ENCODE results near the gene CAD. TPM values are rescaled to one million over a fixed set of nuclear protein-coding genes. Genes with fewer than 3 reads are reported as not detected.

Gene CAD
- total and polyA plus RNA-seq, 9 of the 15 experiments (the other 6 are each of a cell fraction or from before 2014, with no cell fraction given): 7.5 to 126 (median 33.7) TPM

GRCh38 chr2:27271631-27272340 lies 54.6 kb downstream of the CAD start (continued):
- no peak for TF ChIP-seq HBP1 (CRISPR knock-in tag; IDR thresholded peaks at IDR 0.05)
- TF ChIP-seq MEF2D (tag; conservative IDR thresholded peaks at IDR 0.05; ENCODE audit: low read depth): peak; percentile 70; the same call in 1 of the 2 replicates
- no peak for TF ChIP-seq ILK (tag; IDR thresholded peaks at IDR 0.05; ENCODE audit: borderline replicate concordance, low read depth)
- no peak for TF ChIP-seq NELFE (IDR thresholded peaks at IDR 0.05; ENCODE audit: insufficient read depth, insufficient read length)
- no peak for TF ChIP-seq CBFB (CRISPR knock-in tag; IDR thresholded peaks at IDR 0.05)
- TF ChIP-seq GABPA (tag; conservative IDR thresholded peaks at IDR 0.05; ENCODE audit: low read depth): no peak
- no peak for TF ChIP-seq THRAP3 (IDR thresholded peaks at IDR 0.05; ENCODE audit: borderline replicate concordance)
- TF ChIP-seq ZNF140 (CRISPR knock-in tag; IDR thresholded peaks at IDR 0.05): no peak
- TF ChIP-seq ATF1 (CRISPR knock-in tag; IDR thresholded peaks at IDR 0.05): no peak
- TF ChIP-seq ATF1 (tag; IDR thresholded peaks at IDR 0.05): peak; percentile 28; the same call in 1 of the 2 replicates
- no peak for TF ChIP-seq ZBTB9 (CRISPR knock-in tag; IDR thresholded peaks at IDR 0.05)
- no peak for TF ChIP-seq HDAC6 (IDR thresholded peaks at IDR 0.05; ENCODE audit: low read depth, low read length)
- no peak for TF ChIP-seq TFAM (CRISPR knock-in tag; conservative IDR thresholded peaks at IDR 0.05)
- no peak for TF ChIP-seq POLR3G (IDR thresholded peaks at IDR 0.05; ENCODE audit: extremely low read depth, insufficient read length, insufficient replicate concordance)
- peak; percentile 31; the same call in 1 of the 2 replicates for TF ChIP-seq JUND (IDR thresholded peaks at IDR 0.05; ENCODE audit: borderline replicate concordance, low read depth, low read length)
- no peak; the same call in 2 of the 3 replicates for TF ChIP-seq JUND (tag; IDR thresholded peaks at IDR 0.05; ENCODE audit: borderline replicate concordance, low read depth, low read length)
- no peak for TF ChIP-seq ATF3 (IDR thresholded peaks at IDR 0.05)
- no peak for TF ChIP-seq ATF3 (CRISPR knock-in tag; conservative IDR thresholded peaks at IDR 0.05)
- peak; percentile 68 for TF ChIP-seq ZNF507 (tag; conservative IDR thresholded peaks at IDR 0.05)
- TF ChIP-seq SMARCE1 (IDR thresholded peaks at IDR 0.05): peak; percentile 18; the same call in 1 of the 2 replicates
- no peak for TF ChIP-seq ZNF12 (CRISPR knock-in tag; IDR thresholded peaks at IDR 0.05)
- no peak for TF ChIP-seq CSDE1 (IDR thresholded peaks at IDR 0.05)
- TF ChIP-seq SNAPC5 (CRISPR knock-in tag; IDR thresholded peaks at IDR 0.05): no peak
- no peak for TF ChIP-seq FOXP1 (CRISPR knock-in tag; IDR thresholded peaks at IDR 0.05)
- no peak for TF ChIP-seq ATF4 (CRISPR knock-in tag; IDR thresholded peaks at IDR 0.05)
- peak; percentile 46; the same call in 1 of the 2 replicates for TF ChIP-seq EP300 (IDR thresholded peaks at IDR 0.05; ENCODE audit: low read length)
